ENCODE data around the gene CACNA1G. TPM values are rescaled to one million over a fixed set of nuclear protein-coding genes. Genes with fewer than 3 reads are reported as not detected.

Gene CACNA1G
- total and polyA plus RNA-seq, 2 donors (not counting 3 experiments of a cell fraction or from before 2014, with no cell fraction given): not detected

DNA sequence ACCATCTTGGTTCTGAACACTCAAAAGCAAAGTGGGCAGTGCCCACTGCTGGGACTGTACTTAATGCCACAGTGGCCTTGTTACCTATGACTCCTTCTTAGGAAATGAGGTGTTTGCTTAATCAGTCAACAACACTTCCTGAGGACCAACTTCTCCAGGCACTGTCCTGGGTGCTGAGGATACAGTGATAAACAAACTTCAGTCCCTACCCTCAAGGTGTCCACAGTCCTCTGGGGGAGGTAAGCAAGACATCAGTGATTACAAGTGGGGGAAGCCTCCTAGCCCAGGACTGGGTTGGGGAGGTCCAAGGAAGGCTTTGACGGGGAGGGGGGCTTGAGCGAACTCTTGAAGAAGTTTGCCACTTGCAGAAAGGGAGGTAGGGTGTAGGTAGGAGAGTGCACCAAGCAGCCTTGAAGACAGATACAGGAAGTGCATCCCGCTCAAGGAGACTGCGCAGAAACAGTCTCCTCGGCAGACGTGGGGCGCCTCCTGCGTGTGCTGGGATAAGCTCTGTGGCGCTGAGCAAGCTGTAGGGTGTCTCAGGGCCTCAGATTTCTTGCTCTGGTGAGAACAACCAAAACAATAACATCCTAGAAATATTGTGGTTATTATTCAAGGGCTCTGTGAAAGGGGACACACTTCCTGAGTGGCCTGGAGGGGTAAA lies 71.5 kb downstream of the CACNA1G start:
- DNase-seq (ENCODE audit: low read depth, low spot score) (no peak), FAIRE-seq (no peak)
- Histone ChIP-seq H3K9me1 (replicated peaks; ENCODE audit: control insufficient read depth, extremely low read depth, insufficient read depth, low read length) (no peaks in the 10 kb centered on the region), H3K27ac (ENCODE audit: insufficient read depth, low read depth, low read length) (no peak overlapping the region), H4K20me1 (replicated peaks; ENCODE audit: control insufficient read depth, extremely low read depth, insufficient read depth, low read length) (no peaks in the 10 kb centered on the region), H3K9me3 (replicated peaks; ENCODE audit: control insufficient read depth, insufficient read depth, low read length) (no peaks in the 10 kb centered on the region), H3K4me1 (ENCODE audit: control insufficient read depth, extremely low read depth, insufficient read depth, low read length) (peaks cover 21% of the 10 kb centered on the region), H3K79me2 (ENCODE audit: control insufficient read depth, insufficient read depth, low read length) (no peaks in the 10 kb centered on the region), H3K9ac (replicated peaks; ENCODE audit: extremely low read depth, insufficient read depth, low read length) (no peak overlapping the region), H3K4me3 (replicated peaks in 1 of 3; ENCODE audit: insufficient read depth in 1 of 3, low read depth in 1 of 3, low read length in 3 of 3) (no peak overlapping the region), H3K4me2 (ENCODE audit: insufficient read depth, low read length) (no peak overlapping the region), H3K36me3 (ENCODE audit: control insufficient read depth in 2 of 2, extremely low read depth in 1 of 2, insufficient read depth in 2 of 2, low read length in 2 of 2) (no peaks in the 10 kb centered on the region), H3K27me3 (ENCODE audit: control insufficient read depth in 2 of 2, insufficient read depth in 2 of 2, low read length in 2 of 2) (peaks cover 0 to 5% of the 10 kb centered on the region in 2 experiments), H2AFZ (ENCODE audit: low read depth, low read length) (no peak overlapping the region)
- no TSS peak for BruUV-seq (replicated peaks)
- dilution Hi-C loops (cut with MboI; ENCODE audit: extremely low pct_ligation_motif_present, low sequenced_read_pairs): no loop called here
- POLR2A ChIA-PET: no interaction called here
- no peak for TF ChIP-seq MYC (IDR thresholded peaks at IDR 0.05; ENCODE audit: low read depth, low read length)
- TF ChIP-seq, protein P1, sequence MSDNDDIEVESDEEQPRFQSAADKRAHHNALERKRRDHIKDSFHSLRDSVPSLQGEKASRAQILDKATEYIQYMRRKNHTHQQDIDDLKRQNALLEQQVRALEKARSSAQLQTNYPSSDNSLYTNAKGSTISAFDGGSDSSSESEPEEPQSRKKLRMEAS (IDR thresholded peaks at IDR 0.05; ENCODE audit: insufficient read depth, insufficient read length): no peak
- TF ChIP-seq EZH2 (IDR thresholded peaks at IDR 0.05; ENCODE audit: borderline replicate concordance, low read depth, low read length, severe bottlenecking): no peak
- TF ChIP-seq, protein P2, sequence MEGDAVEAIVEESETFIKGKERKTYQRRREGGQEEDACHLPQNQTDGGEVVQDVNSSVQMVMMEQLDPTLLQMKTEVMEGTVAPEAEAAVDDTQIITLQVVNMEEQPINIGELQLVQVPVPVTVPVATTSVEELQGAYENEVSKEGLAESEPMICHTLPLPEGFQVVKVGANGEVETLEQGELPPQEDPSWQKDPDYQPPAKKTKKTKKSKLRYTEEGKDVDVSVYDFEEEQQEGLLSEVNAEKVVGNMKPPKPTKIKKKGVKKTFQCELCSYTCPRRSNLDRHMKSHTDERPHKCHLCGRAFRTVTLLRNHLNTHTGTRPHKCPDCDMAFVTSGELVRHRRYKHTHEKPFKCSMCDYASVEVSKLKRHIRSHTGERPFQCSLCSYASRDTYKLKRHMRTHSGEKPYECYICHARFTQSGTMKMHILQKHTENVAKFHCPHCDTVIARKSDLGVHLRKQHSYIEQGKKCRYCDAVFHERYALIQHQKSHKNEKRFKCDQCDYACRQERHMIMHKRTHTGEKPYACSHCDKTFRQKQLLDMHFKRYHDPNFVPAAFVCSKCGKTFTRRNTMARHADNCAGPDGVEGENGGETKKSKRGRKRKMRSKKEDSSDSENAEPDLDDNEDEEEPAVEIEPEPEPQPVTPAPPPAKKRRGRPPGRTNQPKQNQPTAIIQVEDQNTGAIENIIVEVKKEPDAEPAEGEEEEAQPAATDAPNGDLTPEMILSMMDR (IDR thresholded peaks at IDR 0.05; ENCODE audit: extremely low read depth in 1 of 2, insufficient read depth in 1 of 2, low read depth in 1 of 2, low read length in 2 of 2): no peak
- TF ChIP-seq POLR2AphosphoS5 (IDR thresholded peaks at IDR 0.05; ENCODE audit: insufficient read depth, low read depth, low read length): no peak
- TF ChIP-seq FOS (IDR thresholded peaks at IDR 0.05; ENCODE audit: borderline replicate concordance, insufficient read depth, low read length): peak; percentile 24
- intact Hi-C loops (cut with micrococcal nuclease): no loop called here
- CTCF ChIA-PET: interaction anchor here (0.7 to 10.3 kb wide), 14 partner anchors 7 to 83 kb away, joined by 3 to 398 read pairs (median 6); partner anchors contain the start of gene SPATA20

All from endothelial cell of umbilical vein (primary cell).